WTC11 (cell line): ENCODE data around the gene LENEP.
A peak's percentile ranks its signal among the peaks of the same experiment; 100 is the strongest.

ENCODE experiments used
- CREB1 ChIP-seq: sonication (generic); formaldehyde crosslinking; IDR thresholded peaks from 2 replicates; pipeline ENCODE4 v1.8.0; 2023; ENCODE audit warnings: mild to moderate bottlenecking, missing genetic modification reagents
- ELF4 ChIP-seq: sonication (generic); formaldehyde crosslinking; IDR thresholded peaks from 2 replicates; pipeline ENCODE4 v1.8.1; 2022; ENCODE audit warnings: low read depth, mild to moderate bottlenecking, moderate library complexity, missing genetic modification reagents
- FOXP1 ChIP-seq: sonication (generic); formaldehyde crosslinking; IDR thresholded peaks from 2 replicates; pipeline ENCODE4 v1.8.0; 2022; ENCODE audit warnings: missing genetic modification reagents, mild to moderate bottlenecking, moderate library complexity, borderline replicate concordance
- JAZF1 ChIP-seq: fragments of 250-450 bp; sonication (Bioruptor Pico); IDR thresholded peaks from 2 replicates; pipeline ENCODE4 v1.9.0; 2021; ENCODE audit warnings: moderate library complexity, mild to moderate bottlenecking, inconsistent platforms
- SMAD4 ChIP-seq: sonication (generic); formaldehyde crosslinking; IDR thresholded peaks from 2 replicates; pipeline ENCODE4 v1.8.0; 2022; ENCODE audit warnings: mild to moderate bottlenecking, missing genetic modification reagents
- TF ChIP-seq, protein P1 (sequence below): fragments of 200-600 bp; IDR thresholded peaks from 2 replicates; pipeline ENCODE4 v1.8.0; 2022; ENCODE audit warnings: antibody characterized with exemption
- TF ChIP-seq, protein P2 (sequence below): sonication (generic); formaldehyde crosslinking; IDR thresholded peaks from 2 replicates; pipeline ENCODE4 v1.8.0; 2022; ENCODE audit warnings: mild to moderate bottlenecking, missing genetic modification reagents
- TF ChIP-seq, protein P3 (sequence below): sonication (generic); formaldehyde crosslinking; IDR thresholded peaks from 2 replicates; pipeline ENCODE4 v1.8.0; 2022; ENCODE audit warnings: missing genetic modification reagents
- TF ChIP-seq, protein P4 (sequence below): sonication (generic); formaldehyde crosslinking; IDR thresholded peaks from 2 replicates; pipeline ENCODE4 v1.8.1; 2023; ENCODE audit warnings: mild to moderate bottlenecking, missing genetic modification reagents, moderate library complexity
- TF ChIP-seq, protein P5 (sequence below): sonication (generic); formaldehyde crosslinking; IDR thresholded peaks from 2 replicates; pipeline ENCODE4 v1.8.0; 2023; ENCODE audit warnings: mild to moderate bottlenecking, missing genetic modification reagents
- TF ChIP-seq, protein P6 (sequence below): sonication (generic); formaldehyde crosslinking; IDR thresholded peaks from 2 replicates; pipeline ENCODE4 v1.8.1; 2023; ENCODE audit warnings: mild to moderate bottlenecking, missing genetic modification reagents, borderline replicate concordance
- TF ChIP-seq, protein P7 (sequence below): sonication (generic); formaldehyde crosslinking; IDR thresholded peaks from 2 replicates; pipeline ENCODE4 v1.8.1; 2022; ENCODE audit warnings: low read depth, missing genetic modification reagents, borderline replicate concordance
- TF ChIP-seq, protein P8 (sequence below): sonication (generic); formaldehyde crosslinking; IDR thresholded peaks from 2 replicates; pipeline ENCODE4 v1.8.0; 2022; ENCODE audit warnings: mild to moderate bottlenecking, missing genetic modification reagents

DNA sequence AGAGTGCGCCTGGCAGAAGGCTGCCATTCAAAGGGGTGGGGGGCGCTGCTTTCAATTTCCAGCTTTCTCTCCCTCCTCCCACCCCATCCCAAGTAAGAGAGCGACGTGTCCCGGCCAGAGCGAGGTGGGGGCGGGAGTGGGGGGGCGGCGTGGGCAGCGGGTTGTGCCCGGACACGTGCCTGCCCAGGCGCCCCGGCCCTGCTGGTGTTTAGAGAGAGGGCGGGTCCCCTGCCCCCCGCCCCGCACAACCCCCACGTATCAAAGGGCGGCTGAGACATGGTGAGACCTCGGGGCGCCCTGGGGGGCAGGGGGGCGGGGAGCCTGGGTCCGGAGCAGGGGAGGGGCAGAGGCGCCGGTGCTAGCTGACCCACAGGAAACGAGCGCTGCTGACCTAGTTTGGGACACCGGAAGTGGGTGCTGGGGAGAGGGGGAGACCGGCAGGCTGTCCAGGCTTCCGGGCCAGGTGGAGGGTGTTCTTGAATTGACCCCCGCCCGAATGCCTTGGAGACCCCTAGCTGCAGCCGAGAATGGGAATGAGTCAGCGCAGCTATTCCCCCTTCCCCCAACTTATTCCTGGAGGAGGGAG lies 10.5 kb downstream of the LENEP start:
- TF ChIP-seq, protein P1, sequence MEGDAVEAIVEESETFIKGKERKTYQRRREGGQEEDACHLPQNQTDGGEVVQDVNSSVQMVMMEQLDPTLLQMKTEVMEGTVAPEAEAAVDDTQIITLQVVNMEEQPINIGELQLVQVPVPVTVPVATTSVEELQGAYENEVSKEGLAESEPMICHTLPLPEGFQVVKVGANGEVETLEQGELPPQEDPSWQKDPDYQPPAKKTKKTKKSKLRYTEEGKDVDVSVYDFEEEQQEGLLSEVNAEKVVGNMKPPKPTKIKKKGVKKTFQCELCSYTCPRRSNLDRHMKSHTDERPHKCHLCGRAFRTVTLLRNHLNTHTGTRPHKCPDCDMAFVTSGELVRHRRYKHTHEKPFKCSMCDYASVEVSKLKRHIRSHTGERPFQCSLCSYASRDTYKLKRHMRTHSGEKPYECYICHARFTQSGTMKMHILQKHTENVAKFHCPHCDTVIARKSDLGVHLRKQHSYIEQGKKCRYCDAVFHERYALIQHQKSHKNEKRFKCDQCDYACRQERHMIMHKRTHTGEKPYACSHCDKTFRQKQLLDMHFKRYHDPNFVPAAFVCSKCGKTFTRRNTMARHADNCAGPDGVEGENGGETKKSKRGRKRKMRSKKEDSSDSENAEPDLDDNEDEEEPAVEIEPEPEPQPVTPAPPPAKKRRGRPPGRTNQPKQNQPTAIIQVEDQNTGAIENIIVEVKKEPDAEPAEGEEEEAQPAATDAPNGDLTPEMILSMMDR: no peak
- TF ChIP-seq JAZF1 (CRISPR knock-in tag) (no peak), CREB1 (CRISPR knock-in tag) (no peak), FOXP1 (CRISPR knock-in tag) (no peak), ELF4 (CRISPR knock-in tag) (no peak), SMAD4 (CRISPR knock-in tag) (no peak)
- TF ChIP-seq, protein P2, sequence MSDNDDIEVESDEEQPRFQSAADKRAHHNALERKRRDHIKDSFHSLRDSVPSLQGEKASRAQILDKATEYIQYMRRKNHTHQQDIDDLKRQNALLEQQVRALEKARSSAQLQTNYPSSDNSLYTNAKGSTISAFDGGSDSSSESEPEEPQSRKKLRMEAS (CRISPR knock-in tag): no peak
- TF ChIP-seq, protein P3, sequence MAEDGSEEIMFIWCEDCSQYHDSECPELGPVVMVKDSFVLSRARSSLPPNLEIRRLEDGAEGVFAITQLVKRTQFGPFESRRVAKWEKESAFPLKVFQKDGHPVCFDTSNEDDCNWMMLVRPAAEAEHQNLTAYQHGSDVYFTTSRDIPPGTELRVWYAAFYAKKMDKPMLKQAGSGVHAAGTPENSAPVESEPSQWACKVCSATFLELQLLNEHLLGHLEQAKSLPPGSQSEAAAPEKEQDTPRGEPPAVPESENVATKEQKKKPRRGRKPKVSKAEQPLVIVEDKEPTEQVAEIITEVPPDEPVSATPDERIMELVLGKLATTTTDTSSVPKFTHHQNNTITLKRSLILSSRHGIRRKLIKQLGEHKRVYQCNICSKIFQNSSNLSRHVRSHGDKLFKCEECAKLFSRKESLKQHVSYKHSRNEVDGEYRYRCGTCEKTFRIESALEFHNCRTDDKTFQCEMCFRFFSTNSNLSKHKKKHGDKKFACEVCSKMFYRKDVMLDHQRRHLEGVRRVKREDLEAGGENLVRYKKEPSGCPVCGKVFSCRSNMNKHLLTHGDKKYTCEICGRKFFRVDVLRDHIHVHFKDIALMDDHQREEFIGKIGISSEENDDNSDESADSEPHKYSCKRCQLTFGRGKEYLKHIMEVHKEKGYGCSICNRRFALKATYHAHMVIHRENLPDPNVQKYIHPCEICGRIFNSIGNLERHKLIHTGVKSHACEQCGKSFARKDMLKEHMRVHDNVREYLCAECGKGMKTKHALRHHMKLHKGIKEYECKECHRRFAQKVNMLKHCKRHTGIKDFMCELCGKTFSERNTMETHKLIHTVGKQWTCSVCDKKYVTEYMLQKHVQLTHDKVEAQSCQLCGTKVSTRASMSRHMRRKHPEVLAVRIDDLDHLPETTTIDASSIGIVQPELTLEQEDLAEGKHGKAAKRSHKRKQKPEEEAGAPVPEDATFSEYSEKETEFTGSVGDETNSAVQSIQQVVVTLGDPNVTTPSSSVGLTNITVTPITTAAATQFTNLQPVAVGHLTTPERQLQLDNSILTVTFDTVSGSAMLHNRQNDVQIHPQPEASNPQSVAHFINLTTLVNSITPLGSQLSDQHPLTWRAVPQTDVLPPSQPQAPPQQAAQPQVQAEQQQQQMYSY: no peak
- TF ChIP-seq, protein P4, sequence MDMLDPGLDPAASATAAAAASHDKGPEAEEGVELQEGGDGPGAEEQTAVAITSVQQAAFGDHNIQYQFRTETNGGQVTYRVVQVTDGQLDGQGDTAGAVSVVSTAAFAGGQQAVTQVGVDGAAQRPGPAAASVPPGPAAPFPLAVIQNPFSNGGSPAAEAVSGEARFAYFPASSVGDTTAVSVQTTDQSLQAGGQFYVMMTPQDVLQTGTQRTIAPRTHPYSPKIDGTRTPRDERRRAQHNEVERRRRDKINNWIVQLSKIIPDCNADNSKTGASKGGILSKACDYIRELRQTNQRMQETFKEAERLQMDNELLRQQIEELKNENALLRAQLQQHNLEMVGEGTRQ (CRISPR knock-in tag): 0 out of 2 replicates have a peak, but pooled peaks have one; percentile 34
- TF ChIP-seq, protein P5, sequence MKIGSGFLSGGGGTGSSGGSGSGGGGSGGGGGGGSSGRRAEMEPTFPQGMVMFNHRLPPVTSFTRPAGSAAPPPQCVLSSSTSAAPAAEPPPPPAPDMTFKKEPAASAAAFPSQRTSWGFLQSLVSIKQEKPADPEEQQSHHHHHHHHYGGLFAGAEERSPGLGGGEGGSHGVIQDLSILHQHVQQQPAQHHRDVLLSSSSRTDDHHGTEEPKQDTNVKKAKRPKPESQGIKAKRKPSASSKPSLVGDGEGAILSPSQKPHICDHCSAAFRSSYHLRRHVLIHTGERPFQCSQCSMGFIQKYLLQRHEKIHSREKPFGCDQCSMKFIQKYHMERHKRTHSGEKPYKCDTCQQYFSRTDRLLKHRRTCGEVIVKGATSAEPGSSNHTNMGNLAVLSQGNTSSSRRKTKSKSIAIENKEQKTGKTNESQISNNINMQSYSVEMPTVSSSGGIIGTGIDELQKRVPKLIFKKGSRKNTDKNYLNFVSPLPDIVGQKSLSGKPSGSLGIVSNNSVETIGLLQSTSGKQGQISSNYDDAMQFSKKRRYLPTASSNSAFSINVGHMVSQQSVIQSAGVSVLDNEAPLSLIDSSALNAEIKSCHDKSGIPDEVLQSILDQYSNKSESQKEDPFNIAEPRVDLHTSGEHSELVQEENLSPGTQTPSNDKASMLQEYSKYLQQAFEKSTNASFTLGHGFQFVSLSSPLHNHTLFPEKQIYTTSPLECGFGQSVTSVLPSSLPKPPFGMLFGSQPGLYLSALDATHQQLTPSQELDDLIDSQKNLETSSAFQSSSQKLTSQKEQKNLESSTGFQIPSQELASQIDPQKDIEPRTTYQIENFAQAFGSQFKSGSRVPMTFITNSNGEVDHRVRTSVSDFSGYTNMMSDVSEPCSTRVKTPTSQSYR (CRISPR knock-in tag): no peak
- TF ChIP-seq, protein P6, sequence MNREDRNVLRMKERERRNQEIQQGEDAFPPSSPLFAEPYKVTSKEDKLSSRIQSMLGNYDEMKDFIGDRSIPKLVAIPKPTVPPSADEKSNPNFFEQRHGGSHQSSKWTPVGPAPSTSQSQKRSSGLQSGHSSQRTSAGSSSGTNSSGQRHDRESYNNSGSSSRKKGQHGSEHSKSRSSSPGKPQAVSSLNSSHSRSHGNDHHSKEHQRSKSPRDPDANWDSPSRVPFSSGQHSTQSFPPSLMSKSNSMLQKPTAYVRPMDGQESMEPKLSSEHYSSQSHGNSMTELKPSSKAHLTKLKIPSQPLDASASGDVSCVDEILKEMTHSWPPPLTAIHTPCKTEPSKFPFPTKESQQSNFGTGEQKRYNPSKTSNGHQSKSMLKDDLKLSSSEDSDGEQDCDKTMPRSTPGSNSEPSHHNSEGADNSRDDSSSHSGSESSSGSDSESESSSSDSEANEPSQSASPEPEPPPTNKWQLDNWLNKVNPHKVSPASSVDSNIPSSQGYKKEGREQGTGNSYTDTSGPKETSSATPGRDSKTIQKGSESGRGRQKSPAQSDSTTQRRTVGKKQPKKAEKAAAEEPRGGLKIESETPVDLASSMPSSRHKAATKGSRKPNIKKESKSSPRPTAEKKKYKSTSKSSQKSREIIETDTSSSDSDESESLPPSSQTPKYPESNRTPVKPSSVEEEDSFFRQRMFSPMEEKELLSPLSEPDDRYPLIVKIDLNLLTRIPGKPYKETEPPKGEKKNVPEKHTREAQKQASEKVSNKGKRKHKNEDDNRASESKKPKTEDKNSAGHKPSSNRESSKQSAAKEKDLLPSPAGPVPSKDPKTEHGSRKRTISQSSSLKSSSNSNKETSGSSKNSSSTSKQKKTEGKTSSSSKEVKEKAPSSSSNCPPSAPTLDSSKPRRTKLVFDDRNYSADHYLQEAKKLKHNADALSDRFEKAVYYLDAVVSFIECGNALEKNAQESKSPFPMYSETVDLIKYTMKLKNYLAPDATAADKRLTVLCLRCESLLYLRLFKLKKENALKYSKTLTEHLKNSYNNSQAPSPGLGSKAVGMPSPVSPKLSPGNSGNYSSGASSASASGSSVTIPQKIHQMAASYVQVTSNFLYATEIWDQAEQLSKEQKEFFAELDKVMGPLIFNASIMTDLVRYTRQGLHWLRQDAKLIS (CRISPR knock-in tag): no peak
- TF ChIP-seq, protein P7, sequence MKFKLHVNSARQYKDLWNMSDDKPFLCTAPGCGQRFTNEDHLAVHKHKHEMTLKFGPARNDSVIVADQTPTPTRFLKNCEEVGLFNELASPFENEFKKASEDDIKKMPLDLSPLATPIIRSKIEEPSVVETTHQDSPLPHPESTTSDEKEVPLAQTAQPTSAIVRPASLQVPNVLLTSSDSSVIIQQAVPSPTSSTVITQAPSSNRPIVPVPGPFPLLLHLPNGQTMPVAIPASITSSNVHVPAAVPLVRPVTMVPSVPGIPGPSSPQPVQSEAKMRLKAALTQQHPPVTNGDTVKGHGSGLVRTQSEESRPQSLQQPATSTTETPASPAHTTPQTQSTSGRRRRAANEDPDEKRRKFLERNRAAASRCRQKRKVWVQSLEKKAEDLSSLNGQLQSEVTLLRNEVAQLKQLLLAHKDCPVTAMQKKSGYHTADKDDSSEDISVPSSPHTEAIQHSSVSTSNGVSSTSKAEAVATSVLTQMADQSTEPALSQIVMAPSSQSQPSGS (CRISPR knock-in tag): no peak
- TF ChIP-seq, protein P8, sequence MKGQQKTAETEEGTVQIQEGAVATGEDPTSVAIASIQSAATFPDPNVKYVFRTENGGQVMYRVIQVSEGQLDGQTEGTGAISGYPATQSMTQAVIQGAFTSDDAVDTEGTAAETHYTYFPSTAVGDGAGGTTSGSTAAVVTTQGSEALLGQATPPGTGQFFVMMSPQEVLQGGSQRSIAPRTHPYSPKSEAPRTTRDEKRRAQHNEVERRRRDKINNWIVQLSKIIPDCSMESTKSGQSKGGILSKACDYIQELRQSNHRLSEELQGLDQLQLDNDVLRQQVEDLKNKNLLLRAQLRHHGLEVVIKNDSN (CRISPR knock-in tag): no peak
